ENCODE data around the gene PIM1. TPM values are rescaled to one million over a fixed set of nuclear protein-coding genes. Genes with fewer than 3 reads are reported as not detected.

Gene PIM1
- polyA plus RNA-seq, 1 donor (not counting 4 experiments of a cell fraction or from before 2014, with no cell fraction given) = 10.2 TPM

DNA sequence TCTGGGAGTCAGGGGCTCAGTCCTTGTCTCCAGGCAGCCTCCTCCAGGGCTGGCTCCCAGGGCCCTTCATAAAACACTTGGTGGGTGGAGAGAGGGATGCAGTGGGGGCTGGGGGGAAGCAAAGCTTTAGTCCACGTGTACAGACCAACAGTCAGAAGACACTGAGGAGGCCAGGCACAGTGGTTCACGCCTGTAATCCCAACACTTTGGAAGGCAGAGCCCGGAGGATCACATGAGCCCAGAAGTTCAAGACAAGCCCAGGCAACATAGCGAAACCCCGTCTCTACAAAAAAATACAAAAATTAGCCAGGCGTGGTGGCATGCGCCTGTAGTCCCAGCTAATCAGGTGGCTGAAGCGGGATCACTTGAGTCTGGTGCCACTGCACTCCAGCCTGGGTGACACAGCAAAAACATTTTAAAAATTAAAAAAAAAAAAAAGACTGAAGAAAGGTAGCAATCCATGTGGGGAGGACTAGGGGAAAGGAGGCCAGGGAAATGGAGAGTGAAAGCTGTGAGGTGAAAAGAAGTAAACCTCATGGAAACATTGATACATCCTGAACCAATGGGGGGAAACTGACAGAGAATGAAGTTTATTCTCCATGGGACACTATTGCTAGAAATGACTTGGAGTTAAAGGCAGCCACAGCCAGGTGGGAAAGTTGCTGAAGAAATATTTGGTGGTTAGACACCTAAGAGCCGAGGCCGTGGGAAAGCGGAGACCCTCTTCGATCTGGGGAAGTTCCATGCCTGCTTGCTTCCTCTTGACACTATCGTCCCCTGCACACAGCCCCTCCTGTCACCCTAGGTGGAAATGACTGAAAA is 35.4 kb downstream of the PIM1 start:
- Histone ChIP-seq H2AFZ (ENCODE audit: control insufficient read depth, low read length) (no peak overlapping the region), H3K36me3 (ENCODE audit: control insufficient read depth in 2 of 2, extremely low read depth in 1 of 2, insufficient read depth in 2 of 2, low read length in 2 of 2) (no peaks in the 10 kb centered on the region), H3K4me3 (ENCODE audit: control insufficient read depth in 2 of 3, extremely low read depth in 1 of 3, insufficient read depth in 2 of 3, low read depth in 1 of 3, low read length in 3 of 3) (no peak overlapping the region), H3K27me3 (ENCODE audit: control insufficient read depth, extremely low read depth, insufficient read depth, low read length) (no peaks in the 10 kb centered on the region), H3K9me3 (ENCODE audit: control insufficient read depth, low read depth, low read length) (no peaks in the 10 kb centered on the region), H3K4me1 (ENCODE audit: control insufficient read depth, extremely low read depth, insufficient read depth, low read length) (peaks cover 12% of the 10 kb centered on the region), H3K79me2 (ENCODE audit: control insufficient read depth, insufficient read depth, low read length) (no peaks in the 10 kb centered on the region), H3K9me1 (ENCODE audit: control insufficient read depth, extremely low read depth, insufficient read depth, low read length) (no peaks in the 10 kb centered on the region), H4K20me1 (ENCODE audit: control insufficient read depth, extremely low read depth, insufficient read depth, low read length) (no peaks in the 10 kb centered on the region), H3K9ac (ENCODE audit: control insufficient read depth, extremely low read depth, insufficient read depth, low read length) (no peak overlapping the region), H3K27ac (ENCODE audit: control insufficient read depth, insufficient read depth, low read length) (no peak overlapping the region), H3K4me2 (ENCODE audit: control insufficient read depth, extremely low read depth, insufficient read depth, low read depth, low read length) (no peak overlapping the region)
- DNase-seq (ENCODE audit: low read depth, low spot score) (no peak), FAIRE-seq (no peak)
- TF ChIP-seq, protein P1, sequence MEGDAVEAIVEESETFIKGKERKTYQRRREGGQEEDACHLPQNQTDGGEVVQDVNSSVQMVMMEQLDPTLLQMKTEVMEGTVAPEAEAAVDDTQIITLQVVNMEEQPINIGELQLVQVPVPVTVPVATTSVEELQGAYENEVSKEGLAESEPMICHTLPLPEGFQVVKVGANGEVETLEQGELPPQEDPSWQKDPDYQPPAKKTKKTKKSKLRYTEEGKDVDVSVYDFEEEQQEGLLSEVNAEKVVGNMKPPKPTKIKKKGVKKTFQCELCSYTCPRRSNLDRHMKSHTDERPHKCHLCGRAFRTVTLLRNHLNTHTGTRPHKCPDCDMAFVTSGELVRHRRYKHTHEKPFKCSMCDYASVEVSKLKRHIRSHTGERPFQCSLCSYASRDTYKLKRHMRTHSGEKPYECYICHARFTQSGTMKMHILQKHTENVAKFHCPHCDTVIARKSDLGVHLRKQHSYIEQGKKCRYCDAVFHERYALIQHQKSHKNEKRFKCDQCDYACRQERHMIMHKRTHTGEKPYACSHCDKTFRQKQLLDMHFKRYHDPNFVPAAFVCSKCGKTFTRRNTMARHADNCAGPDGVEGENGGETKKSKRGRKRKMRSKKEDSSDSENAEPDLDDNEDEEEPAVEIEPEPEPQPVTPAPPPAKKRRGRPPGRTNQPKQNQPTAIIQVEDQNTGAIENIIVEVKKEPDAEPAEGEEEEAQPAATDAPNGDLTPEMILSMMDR (optimal IDR thresholded peaks at IDR 0.05 in 1 of 3, IDR thresholded peaks at IDR 0.05 in 1 of 3, conservative IDR thresholded peaks at IDR 0.05 in 1 of 3; ENCODE audit: extremely low read depth in 1 of 3, insufficient read depth in 2 of 3, low read length in 3 of 3) = no peak
- TF ChIP-seq EZH2 (IDR thresholded peaks at IDR 0.05; ENCODE audit: low read length) = no peak
- dilution Hi-C loops (cut with MboI; ENCODE audit: extremely low pct_ligation_motif_present, low sequenced_read_pairs) = no loop called here

DNA sequence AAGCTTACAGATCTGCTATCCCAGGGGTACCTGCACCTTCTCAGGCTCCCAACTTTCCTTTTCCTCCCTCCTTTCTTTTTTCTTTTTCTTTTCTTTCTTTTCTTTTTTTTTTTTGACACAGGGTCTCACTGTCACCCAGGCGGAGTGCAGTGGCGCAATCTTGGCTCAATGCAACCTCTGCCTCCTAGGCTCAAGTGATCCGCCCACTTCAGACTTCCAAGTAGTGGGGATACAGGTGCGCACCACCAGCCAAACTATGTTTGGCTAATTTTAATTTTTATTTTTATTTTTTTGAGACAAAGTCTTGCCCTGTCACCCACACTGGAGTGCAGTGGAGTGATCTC is 36.0 kb downstream of the PIM1 start:
- no peaks in the 10 kb centered on the region for H3K27me3 ChIP-seq (ENCODE audit: control insufficient read depth, extremely low read depth, insufficient read depth, low read length)
- H3K36me3 ChIP-seq (ENCODE audit: control insufficient read depth in 2 of 2, extremely low read depth in 1 of 2, insufficient read depth in 2 of 2, low read length in 2 of 2) = no peaks in the 10 kb centered on the region
- no peaks in the 10 kb centered on the region for H3K9me1 ChIP-seq (ENCODE audit: control insufficient read depth, extremely low read depth, insufficient read depth, low read length)
- dilution Hi-C loops (cut with MboI; ENCODE audit: extremely low pct_ligation_motif_present, low sequenced_read_pairs) = no loop called here
- DNase-seq (ENCODE audit: low read depth, low spot score) = no peak
- H3K27ac ChIP-seq (ENCODE audit: control insufficient read depth, insufficient read depth, low read length) = no peak overlapping the region
- TF ChIP-seq, protein P1 (optimal IDR thresholded peaks at IDR 0.05 in 1 of 3, IDR thresholded peaks at IDR 0.05 in 1 of 3, conservative IDR thresholded peaks at IDR 0.05 in 1 of 3; ENCODE audit: extremely low read depth in 1 of 3, insufficient read depth in 2 of 3, low read length in 3 of 3) = no peak
- no peak for TF ChIP-seq EZH2 (IDR thresholded peaks at IDR 0.05; ENCODE audit: low read length)
- no peak overlapping the region for H2AFZ ChIP-seq (ENCODE audit: control insufficient read depth, low read length)
- no peak overlapping the region for H3K4me2 ChIP-seq (ENCODE audit: control insufficient read depth, extremely low read depth, insufficient read depth, low read depth, low read length)
- H3K4me1 ChIP-seq (ENCODE audit: control insufficient read depth, extremely low read depth, insufficient read depth, low read length) = peaks cover 12% of the 10 kb centered on the region
- no peaks in the 10 kb centered on the region for H3K9me3 ChIP-seq (ENCODE audit: control insufficient read depth, low read depth, low read length)
- no peaks in the 10 kb centered on the region for H4K20me1 ChIP-seq (ENCODE audit: control insufficient read depth, extremely low read depth, insufficient read depth, low read length)
- H3K9ac ChIP-seq (ENCODE audit: control insufficient read depth, extremely low read depth, insufficient read depth, low read length) = no peak overlapping the region
- H3K4me3 ChIP-seq (ENCODE audit: control insufficient read depth in 2 of 3, extremely low read depth in 1 of 3, insufficient read depth in 2 of 3, low read depth in 1 of 3, low read length in 3 of 3) = no peak overlapping the region
- no peak for FAIRE-seq
- no peaks in the 10 kb centered on the region for H3K79me2 ChIP-seq (ENCODE audit: control insufficient read depth, insufficient read depth, low read length)
